ENCODE results near the gene EEFSEC.

Gene EEFSEC

DNA sequence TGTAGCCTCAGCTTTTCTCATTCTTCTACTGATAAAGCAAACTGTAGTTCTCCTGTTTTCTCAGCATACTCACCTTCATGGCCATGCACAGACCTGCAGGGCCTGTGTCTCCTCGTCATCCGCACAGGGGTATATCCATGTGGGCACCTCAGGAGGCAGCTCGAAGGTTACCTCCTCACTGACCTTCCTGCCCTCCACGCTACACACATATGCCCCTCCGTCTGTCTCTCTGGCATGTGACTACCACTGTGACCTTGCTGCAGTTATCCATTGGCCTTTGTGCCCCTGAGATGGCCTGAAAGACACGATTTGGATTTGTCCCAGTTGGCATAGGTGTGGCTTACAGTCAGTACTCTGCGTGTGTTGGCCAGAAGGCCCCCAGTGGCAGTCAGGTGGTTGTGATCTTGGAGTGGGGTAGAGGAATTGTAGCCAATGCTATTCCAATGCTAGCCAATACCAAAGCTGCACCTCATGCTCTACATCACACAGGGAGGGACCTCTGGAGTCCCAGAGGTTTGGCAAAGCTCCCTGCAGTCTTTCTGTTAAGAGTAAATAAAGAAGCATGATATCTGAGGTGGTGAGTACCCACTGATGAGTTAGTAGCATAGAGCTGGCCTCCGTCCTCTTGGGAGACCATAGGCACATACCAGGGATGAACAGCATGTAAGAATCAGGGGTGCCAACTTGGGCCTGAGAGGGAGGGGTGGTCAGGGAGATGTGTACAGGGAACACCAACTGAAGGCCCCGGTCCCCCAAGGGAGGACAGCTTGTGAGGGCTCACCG lies 143.4 kb downstream of the EEFSEC start:
- DNase-seq = no peak

DNA sequence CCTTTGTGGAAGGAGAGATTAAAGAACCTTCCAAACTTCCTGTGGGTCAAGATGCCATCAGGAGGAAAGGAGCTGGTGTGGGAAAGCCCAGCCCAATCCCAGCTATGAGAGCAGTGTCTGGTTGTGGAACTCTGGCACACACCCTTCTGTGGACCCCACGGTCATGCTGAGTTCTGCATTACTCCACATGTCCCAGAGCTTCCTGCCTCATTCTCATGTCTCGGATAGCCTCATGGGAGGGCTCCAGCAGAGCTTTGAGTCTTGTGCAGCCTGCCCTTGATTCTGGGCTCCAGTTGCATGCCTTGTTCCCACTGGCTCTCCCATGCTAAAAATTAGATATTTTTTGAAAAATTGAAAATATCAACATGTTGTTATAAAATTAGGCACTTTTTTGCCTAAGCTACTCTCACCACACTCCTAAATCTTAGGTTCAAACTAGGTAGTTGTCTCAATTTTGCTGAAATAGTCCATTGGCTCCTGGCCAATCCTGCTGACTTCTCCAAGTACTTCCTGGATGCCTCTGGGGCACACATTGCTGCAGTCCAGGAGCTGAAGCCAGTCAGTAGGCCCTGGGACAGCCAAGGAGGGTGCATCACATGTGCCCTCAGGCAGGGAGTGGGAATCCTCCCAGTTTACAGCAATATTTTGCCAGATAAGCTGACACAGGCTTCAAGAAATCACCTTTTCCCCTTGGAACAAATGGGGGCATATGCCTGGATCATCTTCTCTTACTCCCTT lies 144.3 kb downstream of the EEFSEC start:
- no peak for DNase-seq

DNA sequence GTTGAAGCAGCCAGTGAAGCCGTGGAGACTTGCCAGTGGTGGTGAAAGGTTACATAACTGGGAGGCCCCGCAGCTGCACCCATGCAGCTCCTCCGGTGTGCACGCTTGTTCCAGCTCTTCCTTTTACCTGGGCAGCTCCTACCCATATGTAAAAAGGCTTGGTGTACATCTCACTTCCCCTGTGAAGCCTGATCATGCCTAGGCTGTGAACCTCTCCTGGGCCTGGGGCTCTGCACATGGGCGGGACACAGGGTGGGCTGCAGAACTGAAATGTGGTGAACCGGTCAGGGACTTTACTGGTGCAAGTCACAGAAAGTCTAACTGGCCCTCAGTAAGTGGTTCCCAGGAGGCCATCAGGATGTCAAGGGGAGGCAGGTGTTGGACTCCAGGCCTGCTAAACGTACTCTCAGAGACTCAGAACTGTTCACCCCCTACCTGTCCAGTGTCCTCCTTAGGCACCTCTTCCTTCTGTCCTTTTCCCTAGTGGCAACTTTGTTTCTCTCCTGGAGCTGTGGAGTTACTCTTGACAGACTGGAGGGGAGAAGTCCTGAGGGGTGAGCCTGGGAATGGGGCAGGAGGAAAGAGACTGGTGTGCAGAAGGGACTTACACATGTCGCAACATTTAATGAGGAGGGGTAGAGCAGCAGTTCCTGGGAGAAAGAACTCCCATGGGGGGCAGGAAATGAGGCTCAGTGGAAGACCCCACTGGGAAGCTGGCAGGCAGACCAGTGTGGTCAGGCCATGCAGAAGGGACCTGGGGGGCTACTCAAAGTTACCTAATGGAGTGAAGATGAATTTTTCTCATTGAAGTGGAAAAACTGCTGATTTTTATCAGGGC lies 148.1 kb downstream of the EEFSEC start:
- no peak for DNase-seq

DNA sequence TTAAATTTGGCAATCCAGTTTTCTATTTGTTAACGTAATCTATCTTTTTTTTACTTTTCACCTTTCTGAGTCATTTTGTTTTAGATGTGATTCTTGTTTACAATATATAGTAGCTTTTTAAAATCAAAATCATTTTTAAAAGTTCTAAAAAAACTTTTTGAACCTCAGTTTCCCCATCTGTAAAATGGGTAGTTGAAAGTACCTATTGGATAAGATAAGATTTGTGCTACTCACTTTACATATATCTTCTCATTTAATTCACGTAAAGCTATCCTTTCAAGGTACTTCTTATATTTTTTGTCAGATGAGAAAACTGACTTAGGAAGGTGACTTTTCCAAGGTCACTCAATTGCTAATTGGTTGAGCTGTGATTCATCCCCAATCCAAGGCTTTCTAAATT lies 153.2 kb downstream of the EEFSEC start:
- DNase-seq = no peak

DNA sequence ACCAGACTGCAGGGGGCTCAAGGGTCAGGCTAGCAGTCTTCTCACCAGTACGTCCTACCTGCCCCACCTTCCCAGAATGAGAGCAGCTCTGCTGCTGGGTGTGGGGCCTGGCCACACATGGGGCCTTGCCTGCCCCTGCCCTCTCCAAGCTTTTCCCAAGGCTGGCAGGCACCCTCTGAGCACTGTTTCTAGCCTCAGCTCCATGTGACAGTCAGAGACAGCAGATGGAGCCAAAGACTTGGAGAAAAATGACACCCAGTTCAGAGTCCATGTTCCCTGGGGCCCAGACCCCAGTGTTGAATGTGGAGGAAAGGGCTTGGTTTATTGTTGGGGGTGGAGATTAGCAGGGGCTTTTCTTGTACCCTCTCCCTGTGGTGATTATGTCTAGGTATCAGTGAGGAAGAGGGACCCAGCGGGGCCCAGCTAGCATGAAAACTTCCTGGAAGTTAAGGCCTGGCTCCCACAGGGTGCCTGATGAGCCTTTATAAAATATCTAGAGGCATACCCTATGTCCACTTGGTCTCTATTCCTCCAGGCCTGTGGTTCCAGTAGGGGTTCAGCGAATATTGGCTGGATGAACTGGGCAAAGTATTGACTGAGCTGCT lies 153.8 kb downstream of the EEFSEC start:
- DNase-seq = no peak

DNA sequence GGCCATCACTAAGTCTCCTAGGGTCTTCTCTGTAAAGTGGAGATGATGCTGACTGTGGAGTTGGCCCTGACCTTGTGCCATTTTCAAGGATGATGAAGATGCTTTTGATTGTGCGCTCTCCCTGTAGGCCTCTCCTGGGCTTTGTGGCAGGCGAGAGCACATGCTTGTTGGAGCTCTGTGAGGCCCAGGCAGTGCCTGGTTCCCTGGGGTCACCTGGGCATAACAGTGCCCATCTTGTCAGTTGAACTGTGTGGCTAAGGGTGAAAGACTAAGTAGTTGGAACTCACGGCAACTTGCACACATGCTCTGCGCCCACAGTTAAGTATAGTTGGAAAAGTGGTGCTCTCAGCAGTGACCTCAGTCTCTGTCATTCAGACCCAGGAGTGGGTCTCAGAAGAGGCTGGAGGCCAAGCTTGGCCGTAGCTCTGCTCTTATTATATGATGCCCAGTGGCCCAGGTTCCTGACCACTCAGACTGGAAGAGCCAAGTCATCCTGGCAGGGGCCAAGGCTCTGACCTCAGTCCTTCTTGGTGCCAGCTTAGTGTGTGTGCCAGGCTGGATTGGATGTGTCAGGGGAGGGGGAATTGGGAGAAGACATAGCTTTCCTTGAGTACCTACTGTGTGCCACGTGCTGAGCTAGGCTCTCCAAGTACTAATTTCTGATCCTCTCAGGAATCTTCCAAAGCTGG lies 154.6 kb downstream of the EEFSEC start:
- DNase-seq = no peak

DNA sequence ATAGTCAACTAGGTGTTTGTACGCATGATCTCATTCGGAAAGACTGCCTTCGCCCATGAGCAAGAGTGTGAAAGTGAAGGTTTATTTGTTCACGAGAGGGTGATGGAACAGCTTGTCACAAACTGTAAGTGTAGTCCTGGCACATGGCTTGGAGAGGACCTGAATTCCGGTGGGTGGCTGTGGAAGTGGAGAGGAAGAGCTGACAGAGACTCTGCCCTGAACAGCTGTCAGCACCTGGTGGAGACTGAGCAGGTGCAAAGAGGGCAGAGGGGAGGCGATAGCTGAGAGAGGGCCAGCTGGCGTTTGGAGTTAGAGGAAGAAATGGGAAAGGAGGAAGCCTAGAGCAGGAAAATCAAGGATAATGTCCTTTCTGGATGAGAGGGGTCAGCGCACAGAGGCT lies 155.7 kb downstream of the EEFSEC start:
- DNase-seq = no peak

DNA sequence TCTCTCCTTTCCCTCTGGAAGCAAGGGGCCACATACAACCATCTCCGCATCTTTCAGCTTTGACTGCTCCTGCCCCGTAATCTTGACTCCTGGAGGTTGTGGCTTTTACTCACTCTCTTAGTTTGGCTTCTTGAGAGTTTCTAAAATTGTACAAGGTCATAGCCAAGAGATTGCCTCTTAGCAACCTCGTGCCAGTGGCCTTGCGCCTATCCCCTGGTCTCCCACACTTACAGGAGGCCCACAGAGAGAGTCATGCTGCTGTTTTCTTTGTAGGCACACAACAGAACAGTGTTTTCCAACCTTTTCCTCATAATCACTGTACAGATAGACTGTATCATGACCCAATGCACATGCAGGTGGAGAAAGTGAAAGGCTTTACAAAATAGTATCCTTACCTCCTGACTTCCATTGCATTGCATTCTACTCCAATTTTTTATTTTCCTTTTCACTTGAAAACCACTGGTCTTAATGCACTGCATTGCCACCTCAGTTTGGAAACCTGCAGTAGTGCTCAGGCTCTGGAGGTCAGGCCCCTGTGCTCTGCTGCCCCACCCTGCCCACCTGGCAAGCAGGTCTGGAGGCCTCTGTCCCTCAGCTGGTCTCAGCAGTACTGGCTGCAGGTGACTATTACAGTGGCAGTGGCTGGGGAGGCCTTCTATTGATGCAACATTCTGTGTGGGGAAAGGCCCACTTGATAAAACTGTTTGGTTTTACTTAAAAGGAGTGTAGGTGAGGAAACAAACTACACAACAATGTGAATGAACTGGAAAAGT lies 157.2 kb downstream of the EEFSEC start:
- DNase-seq = no peak

DNA sequence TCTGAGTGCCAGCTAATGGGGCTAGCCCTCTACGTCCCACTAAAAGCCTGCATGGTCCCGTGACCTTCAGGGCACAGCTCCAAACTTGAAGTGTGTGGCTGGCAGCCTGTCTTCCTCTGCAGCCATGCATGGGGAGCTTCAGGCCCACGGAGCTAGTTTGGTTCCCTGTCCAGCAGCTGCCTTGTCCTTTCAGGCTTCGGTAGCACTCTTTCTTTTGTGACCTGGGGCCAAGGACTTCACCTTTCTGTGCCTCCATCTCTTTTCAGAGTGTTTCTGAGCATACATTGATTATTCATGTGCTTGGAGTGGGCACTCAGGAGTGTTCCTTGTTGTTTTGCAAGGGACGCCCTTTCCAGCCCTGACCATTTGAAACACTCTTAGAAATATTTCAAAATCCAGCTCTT lies 158.2 kb downstream of the EEFSEC start:
- no peak for DNase-seq

DNA sequence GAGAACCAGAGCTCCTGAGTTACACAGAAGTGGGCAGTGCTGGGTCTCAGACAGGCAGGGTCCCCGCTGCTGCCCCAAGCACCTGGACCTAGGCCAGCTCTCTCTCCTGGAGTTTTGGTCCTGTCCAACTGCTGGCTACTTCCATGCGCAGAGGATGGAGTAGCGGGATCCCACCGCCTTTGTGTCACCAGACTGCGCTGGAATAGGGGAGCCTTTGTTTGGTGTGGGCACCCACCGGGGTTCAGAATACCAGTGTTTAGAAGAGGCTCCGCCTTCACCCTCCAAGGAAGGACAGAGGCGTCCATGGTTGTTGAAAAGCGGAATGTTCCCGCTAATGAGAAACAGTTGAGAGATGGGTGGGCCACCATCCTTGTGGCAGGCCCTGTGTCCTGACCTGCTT lies 159.0 kb downstream of the EEFSEC start:
- DNase-seq = no peak

DNA sequence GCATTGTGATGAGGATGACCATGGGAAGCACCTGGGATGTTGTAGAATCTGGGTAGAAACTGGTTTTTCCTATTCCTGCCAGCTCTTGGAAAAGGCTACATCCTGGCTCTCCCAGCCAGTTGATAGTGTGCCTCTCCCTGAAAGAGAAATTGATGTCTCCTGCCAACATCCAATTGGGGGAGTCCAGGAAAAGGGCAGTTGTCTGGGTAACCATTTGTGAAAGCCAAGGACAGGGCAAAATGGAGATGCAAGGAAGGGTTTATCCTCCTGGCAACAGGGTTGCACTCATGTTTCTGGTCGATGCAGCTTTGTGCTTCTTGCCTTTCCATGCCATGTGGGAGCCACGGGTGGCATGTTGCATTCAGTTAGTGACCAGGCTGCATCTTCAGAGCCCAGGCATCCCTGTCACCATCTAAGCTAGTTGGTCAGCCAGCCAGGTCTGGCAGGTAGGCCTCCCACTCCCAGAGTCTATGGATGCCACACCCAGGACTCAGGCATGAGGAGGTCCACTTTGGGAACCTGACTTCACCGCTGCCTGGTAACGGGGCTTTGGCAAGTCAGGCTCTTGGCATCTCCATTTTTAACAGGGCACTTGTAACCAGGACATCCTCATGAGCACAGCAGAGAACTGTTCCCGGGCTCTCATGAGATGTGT lies 159.9 kb downstream of the EEFSEC start:
- DNase-seq = no peak

DNA sequence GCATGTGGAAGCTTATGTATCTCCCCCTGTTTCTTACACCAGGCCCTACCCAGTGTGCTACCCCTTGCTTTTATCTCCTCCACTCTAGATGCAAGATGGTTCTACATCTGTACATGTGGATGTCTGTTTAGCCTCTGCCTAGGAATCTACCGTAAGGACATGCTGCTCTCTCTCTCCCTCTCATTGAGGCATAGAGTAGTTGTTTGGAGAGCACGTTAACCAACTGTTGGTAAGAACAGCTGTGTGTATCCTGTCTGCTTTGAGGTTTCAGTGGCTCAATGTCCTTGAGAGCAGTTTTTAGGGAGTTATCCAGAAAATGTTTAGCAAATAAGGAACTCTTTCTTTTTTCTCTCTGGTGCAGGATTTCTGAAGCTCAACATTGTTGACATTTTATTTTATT lies 160.7 kb downstream of the EEFSEC start:
- no peak for DNase-seq

DNA sequence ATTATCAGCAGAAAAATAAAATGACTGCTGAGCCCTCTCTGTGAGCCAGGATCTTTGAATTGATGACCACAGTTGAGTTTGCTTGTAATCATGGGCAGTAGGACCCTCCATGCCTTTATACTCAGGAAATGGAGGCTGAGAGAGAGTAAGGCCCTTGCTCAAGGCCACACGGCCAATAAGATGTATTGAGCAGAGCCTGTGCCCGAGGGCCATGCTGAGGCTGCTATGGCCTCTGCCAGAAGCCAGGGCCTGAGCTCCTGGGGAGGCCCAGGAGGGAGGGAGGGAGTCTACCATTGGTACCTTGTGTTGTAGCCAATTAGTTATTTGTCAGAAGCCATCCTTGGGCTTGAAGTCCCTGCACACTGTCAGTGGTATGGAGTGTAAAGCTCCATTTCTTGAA lies 162.0 kb downstream of the EEFSEC start:
- no peak for DNase-seq

DNA sequence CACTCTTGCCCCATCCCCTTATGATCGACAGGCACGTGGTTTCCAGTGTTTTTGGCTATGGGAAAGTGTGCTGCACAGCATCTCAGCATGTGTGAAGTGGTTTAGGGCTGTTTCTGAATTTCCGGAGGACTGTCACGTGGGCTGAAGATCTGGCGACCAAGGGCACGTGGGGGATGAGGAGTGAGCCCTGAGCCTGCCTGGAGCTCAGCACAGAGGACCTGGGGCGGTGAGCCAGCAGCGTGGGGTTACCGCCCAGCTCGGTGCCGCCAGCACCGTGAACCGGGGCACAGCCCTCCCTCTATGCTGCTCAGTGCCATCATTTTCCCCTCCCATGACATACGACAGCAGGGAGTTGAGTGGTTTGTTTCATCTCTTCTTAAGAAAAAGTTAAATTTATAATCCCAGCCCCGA lies 163.2 kb downstream of the EEFSEC start:
- peak; percentile 57 for DNase-seq

DNA sequence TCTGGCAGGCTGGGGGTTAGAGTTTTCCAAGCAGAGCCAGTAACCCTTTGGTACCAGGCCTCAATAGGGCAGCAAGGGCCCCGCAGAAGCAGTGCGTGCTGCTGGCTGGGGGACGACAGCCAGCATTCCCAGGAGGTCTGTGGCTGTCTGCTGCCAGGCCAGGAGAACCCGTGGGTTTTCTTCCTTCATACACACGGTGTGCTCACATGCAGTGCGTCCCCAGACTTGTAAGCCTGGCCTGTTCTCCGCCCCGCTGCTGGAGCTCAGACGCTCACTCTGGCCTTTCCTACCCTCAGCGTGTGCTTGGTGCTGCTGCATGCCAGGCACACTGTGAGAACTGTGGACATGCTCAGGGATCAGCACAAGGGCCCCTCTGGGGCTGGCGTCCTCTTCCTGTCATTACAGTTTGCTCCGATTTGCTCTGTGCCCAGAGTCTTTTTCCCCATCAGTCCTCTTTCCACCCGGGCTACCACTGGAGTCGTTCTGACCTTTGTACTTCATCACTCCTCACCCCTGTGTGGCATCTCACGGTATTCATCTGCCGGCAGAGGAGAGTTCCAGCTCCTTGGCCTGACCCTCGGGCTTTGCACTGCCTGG lies 163.9 kb downstream of the EEFSEC start:
- no peak for DNase-seq

DNA sequence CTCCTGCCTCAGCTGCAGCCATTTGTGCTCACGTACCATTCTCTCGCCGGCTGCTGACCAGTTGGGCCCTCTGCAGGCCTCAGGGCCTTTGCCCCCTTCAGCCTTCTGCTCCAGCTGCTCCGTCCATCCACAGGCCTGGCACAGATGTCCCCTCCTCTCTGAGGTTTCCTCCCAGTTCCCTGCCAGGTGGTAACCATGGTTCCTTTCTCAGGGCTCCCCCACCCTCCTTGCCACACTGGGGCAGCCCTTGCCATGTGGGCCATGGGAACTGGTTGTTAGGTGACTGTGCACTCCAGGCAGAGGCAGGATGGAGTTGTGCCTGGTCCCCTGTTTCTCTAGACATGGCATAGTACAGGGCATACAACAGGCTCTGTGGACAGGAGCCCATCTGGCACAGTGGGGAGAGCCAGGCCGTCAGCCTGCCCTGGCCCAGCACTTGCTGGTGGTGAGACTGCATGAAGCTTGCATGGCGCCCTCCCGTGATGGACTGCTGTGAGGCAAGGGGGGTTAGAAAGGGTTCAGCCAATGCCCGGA lies 164.5 kb downstream of the EEFSEC start:
- no peak for DNase-seq

DNA sequence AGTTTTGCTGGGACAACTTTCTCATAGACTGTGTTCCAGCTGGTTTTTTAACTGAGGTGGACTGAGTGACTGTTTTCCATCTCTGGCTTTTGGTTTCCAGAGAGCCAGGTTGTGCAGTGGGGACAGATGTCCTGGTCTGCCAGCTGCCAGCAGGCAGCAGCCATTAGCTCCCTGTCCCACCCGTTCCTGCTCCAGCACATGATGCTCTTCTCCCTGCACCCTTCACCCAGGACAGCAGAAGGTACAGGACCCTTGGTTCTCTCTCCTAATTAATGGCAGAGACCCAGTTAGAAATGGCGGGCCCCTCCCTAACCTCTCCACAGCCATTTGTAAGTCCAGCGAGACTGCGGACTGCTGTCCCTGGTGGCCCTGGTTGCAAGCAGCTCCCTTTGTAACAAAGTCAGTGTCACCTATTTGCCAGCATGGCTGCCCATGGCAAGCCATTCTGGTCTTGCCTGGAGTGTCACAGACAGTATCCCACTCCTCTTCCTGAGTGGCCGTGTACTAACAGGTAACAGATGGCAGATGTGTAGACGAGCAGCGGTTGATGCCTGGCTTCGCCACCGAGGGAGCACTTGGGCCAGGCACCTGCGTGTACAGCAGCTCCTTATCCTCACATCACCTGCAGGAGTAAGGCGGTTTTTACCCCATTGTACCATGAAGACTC lies 165.1 kb downstream of the EEFSEC start:
- DNase-seq = no peak

DNA sequence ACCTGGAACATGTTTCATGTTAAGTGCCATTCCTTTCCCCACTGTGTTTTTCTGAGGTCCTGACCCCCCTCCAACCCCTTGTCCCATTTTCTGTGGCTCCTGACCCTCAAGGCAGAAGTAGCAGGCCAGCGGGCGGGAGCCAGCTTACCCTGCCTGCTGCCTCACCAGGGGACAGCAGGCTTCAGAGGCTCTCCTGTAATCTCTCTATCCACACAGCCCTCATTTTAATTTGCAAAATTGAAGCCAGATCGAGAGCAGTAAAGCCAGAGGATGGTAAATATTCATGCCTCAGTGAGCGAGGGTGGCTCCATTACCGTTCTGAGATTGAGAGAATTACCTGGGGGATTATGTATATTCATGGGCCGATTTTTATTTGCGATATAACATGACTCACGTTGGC lies 165.8 kb downstream of the EEFSEC start:
- DNase-seq = no peak

DNA sequence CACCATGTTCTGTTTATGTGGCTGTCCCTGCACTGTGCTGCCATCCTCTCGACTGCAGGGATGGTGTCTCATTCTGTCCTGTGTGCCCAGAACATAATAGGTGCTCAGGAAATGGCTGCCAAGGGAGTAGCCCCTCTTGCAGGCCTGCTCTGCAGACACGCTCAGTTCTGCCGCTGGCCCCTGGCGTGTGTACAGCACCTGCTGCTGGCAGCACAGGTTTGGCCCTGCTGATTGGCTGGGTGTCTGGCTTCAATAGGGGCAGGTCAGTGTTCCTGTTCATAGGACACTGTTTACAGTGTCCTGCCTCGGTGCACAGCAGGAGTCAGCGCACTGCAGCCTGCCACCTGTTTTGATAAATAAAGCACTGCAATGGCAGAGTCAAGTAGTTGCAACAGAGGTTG lies 166.5 kb downstream of the EEFSEC start:
- DNase-seq = no peak

Data from stimulated activated CD4-positive, alpha-beta T cell treated with anti-CD3 and anti-CD28 coated beads, Interleukin-1b, Interleukin-23, amount 100 ng/mL, for 48 hours (primary cell).